OCI-M2 (cell line): ENCODE measurements around the gene RXFP4.
"Not testable (repeated sequence)": the region's sequence is repeated elsewhere in the genome, so short reads cannot be mapped to it uniquely, and the experiment has no call there.

Source experiments
- DNase-seq: peaks from one replicate; lab custom pipeline; 2025; ENCODE audit not compliant: unreplicated experiment; lab: John Stamatoyannopoulos, UW

Gene RXFP4

DNA sequence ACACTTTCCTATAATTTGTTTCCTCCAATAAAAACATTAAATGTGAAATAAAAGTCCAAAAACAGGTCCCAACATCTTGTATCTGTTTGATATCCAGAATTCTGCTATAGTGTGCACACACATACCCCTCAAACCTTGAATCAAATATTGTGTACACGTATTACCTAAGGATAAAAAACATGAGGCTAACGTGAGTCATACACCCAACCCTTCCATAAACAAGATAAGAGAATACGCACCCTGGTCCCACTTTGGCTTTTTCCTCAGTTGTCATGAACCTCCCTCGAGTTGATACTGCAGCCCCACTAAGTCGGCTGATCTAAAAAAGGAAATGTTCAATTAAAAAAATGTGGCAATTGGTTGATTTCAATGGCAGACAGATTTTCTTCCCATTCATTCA lies 12.4 kb upstream of the RXFP4 start:
- DNase-seq, result no peak

GRCh38 chr1:155930725-155931124 lies 10.7 kb upstream of the RXFP4 start:
- not testable (repeated sequence) for DNase-seq

GRCh38 chr1:155931332-155932038 lies 10.0 kb upstream of the RXFP4 start:
- no peak for DNase-seq

DNA sequence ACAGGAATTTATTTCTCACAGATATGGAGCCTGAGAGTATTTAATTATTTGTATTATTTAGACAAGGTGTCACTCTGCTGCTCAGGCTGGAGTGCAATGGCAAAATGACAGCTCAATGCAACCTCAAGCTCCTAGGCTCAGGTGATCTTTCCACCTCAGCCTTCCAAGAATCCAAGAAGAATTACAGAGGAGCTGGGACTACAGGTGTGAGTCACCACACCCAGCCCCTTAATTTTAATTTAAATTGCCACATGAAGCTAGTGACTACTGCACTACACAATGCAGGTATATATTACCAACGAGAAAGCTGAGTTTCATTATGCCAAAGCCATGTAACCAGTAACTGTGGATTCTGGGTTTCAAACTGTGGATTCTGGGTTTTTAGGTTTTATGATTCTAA lies 9.4 kb upstream of the RXFP4 start:
- no peak for DNase-seq

DNA sequence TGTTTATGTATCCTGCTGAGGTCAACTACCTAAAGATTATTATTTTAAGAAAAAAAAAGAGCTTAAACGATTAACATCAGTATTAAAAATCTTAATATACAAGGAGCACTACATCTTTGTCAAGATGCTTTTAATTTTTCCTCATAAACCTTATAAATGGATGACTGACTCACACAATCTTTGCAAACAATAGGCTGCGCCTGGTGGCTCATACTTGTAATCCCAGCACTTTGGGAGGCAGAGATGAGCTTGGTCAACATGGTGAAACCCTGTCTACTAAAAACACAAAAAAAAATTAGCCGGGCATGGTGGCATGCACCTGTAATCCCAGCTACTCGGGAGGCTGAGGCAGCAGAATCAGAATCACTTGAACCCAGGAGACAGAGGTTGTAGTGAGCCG lies 9.0 kb upstream of the RXFP4 start:
- no peak for DNase-seq

DNA sequence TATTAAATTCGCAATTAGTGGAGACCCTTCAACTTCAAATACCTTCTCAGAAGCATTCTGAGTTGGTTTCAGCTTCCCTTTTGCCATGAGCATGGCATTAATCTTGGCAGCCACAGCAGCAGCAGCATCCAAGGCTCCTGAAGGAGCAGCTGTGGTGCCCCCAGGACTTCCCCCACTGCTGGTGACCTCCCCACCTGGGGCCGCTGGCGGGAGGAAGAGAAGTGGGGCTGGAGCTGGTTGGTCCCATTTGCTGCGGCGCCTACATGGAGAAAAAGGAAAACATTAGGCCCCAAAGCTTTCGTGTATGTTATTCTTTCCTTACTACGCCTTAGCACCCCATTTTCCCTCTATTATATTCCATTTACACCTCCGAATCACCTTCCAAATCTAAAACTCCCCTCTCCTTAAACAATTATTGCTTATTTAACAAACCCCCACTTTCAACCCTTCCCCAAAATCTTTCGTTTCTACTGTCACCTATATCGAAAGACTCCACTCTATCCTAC lies 7.8 kb upstream of the RXFP4 start:
- DNase-seq, result no peak

- DNase-seq, result peak; percentile 79
These were observed 7.1 kb upstream of the RXFP4 start, which contains the start of gene KHDC4 for GRCh38 chr1:155934097-155934935. TSS of gene KHDC4 (minus strand) at chr1:155934413. CDS start at chr1:155934373, 40 bp downstream.

DNA sequence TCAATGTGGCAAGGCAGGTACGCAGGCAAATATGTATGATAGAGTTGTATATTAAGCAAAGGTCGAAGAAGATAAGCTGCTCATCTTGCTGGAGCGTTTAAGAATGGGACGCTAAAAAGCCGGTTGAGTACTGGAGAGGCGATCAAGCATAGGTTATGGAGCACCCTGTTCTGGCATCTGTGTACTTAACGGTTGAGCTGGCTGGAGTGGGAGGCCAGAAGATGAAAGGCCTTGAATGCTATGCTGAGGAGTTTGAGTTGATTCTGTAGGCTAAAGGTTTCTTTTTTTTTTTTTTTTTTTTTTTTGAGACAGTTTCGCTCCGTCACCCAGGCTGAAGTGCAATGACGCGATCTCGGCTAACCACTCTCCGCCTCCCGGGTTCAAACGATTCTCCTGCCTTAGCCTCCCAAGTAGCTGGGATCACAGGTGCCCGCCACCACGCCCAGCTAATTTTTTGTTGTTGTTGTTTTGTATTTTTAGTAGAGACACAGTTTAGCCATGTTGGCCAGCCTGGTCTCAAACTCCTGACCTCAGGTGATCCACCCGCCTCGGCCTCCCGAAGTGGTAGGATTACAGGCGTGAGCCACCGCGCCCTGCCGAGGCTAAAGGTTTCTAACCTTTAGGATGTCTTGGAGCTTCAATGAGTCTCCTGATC lies 6.4 kb upstream of the RXFP4 start:
- no peak for DNase-seq

DNA sequence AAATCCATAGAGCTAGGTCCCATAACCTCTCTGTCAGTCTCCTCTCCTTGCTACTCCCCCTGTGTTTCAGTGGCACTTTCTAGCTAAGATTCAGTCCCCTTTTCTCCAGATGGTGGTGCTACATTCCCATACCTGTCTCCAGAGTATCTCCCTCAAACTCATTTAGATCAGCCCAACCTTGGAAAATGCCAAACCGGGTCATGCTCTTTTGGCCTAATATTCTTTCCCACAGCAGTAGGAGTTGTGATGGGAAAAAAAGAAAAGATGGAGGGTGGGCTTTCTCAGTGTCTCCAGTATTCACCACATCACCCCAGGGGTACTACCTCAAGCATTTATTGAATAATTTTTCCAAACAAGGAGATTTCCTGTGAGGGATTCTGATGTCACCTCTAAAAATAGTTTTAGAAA lies 3.2 kb upstream of the RXFP4 start:
- DNase-seq, result no peak

DNA sequence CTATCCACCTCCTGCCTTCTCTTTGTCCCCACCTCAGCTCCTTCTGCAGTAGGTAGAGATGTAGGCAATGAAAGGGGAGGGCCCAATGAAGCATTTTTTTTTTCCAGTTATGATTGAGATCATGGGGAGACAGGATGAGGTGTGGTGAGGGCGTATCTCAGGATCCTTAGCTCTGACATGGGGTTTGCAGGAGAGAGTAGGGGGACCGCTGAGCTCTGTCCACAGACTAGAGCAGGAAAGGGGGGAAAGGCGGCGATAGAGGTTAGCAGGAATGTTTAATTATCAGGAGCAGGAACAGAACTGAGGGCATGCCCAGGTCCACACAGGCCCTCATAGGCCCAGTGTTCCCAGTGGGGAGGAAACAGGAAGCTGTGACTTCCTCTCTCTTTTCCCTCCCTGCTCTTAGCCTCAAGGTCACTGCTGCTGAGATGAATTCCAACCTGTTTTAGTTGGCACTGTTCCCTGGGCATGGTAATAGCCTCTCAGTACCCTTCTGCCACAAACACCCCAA lies 901 bp upstream of the RXFP4 start:
- DNase-seq, result no peak

DNA sequence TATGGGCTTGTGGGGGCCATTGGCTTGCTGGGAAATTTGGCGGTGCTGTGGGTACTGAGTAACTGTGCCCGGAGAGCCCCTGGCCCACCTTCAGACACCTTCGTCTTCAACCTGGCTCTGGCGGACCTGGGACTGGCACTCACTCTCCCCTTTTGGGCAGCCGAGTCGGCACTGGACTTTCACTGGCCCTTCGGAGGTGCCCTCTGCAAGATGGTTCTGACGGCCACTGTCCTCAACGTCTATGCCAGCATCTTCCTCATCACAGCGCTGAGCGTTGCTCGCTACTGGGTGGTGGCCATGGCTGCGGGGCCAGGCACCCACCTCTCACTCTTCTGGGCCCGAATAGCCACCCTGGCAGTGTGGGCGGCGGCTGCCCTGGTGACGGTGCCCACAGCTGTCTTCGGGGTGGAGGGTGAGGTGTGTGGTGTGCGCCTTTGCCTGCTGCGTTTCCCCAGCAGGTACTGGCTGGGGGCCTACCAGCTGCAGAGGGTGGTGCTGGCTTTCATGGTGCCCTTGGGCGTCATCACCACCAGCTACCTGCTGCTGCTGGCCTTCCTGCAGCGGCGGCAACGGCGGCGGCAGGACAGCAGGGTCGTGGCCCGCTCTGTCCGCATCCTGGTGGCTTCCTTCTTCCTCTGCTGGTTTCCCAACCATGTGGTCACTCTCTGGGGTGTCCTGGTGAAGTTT lies 550 bp downstream of the RXFP4 start:
- DNase-seq, result no peak

GRCh38 chr1:155942578-155943141 lies 1.2 kb downstream of the RXFP4 start:
- DNase-seq, result no peak

DNA sequence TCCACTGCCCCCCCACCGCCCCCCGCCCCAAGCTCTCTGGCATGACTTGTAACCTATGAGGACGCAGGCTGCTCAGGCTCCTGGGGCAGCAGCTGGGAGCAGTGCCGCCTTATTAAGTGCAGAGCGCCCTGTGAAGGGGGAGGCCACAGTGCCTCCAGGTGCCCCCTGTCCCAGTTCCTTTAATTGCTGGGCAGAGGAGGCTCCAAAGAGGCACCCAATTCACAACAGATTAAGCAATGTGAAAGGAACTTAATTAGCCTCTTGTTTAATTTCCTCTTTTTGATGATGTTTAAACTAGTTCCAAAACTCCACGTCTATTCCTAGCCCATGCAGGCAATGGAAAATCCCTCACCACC lies 3.0 kb downstream of the RXFP4 start:
- DNase-seq, result no peak

GRCh38 chr1:155946633-155947219 lies 5.3 kb downstream of the RXFP4 start:
- DNase-seq, result no peak

GRCh38 chr1:155947292-155947691 lies 5.9 kb downstream of the RXFP4 start:
- DNase-seq, result no peak

DNA sequence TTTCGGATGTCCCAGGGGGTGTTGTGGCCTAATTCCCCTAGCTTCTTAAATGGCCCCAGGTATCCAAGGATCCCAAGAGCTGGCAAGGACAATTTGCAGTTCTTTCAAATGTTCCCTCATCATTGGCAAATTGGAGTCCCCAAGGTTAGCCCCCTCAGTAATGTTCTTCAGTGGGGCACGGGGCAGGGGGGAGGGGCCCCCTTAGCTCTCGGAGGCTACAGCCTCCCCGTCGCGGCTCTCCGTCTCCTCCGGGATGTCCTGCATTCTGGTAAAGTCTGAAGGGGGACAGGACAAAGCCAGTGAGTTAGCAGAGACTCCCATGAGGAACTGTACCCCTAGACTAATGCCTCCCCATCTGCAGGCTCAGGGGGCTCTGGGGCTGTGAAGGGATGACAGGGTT lies 6.3 kb downstream of the RXFP4 start:
- no peak for DNase-seq

- no peak for DNase-seq
These were observed 9.4 kb downstream of the RXFP4 start for GRCh38 chr1:155950829-155951228.

DNA sequence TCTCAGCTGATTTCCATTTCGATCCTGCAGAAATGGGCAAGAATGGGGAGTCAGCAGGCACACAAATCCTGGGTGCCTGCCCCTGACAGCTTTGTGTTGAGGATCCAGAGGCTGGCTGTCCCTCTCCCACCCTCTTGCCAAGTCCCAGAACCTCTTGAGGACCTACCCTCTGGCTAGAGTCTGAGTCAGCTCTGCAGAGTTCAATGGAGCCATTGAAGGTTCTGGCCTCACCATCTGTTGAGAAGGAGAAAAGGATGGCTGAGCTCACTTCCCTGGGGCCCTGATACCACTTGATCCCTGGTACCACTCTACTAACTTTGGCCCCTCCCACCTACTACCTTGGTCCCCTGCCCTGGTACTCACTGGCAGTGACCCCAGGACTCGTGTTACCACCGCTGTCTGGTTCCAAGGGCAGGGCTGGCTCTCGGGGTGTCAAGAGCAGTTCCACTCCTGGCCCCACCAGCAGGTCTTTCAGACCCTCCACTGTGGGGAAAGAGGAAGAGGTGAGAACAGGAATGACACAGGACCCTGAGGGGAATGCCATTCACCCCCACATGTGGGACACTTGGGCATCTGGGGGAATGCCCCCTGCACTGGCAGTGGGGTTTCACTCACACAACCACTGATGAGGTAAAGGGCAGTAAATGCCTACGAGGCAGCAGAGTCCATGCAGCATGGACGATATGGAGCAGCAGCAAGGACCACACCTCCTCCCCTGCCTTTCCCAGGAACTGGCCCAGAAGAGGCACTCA lies 10.5 kb downstream of the RXFP4 start:
- DNase-seq, result no peak

DNA sequence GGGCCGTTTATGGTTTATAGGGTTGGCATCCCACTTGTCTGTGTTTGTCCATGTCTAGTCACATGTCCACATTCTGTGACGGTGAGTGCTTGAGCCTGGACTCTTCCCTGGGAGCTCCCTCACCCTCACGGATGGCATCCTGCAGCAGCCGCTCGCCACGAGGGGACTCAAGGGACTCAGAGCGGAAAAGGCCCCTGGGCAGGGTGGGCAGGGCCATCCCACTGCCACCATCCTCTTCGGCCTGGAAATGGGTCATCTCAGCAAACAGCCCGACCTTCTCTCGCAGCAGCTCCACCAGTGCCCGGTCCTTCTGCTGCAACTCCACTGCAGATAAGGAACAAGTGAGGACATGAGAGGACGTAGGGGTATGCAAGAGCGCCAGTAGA lies 11.1 kb downstream of the RXFP4 start:
- DNase-seq, result no peak

DNA sequence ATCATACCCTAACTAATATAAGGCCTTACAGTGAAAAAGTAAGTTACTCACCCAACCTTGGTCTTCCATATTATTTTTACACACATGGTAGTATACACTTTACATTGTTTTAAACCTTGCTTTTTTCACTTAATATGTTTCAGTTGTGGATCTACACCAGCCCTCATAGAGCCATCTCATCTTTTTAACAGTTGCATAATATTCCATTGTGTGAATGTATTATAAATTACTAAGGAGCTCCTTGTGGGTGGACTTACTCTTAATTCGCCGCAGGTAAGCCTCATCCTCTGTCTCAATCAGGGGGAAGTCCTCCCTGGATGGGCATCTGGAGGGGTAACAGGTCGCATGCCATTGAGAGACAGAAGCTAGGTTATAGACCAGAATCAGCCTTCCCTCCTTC lies 13.2 kb downstream of the RXFP4 start:
- no peak for DNase-seq
